ENCODE data around the gene ZNF665. TPM values are rescaled to one million over a fixed set of nuclear protein-coding genes. Genes with fewer than 3 reads are reported as not detected.
"Not testable (repeated sequence)": the region's sequence is repeated elsewhere in the genome, so short reads cannot be mapped to it uniquely, and the experiment has no call there.

Gene ZNF665
- total and polyA plus RNA-seq, 2 donors (not counting 1 experiment from before 2014, with no cell fraction given): 12.8 to 16.3 TPM

GRCh38 chr19:53130506-53130905 lies 62.7 kb downstream of the ZNF665 start:
- H3K27ac ChIP-seq (ENCODE audit: low read length in 2 of 2): no peak overlapping the region
- ATAC-seq (ENCODE audit: low read depth) (no peak), DNase-seq (no peak)
- Mint-ChIP-seq H3K9me3 (ENCODE audit: insufficient read depth) (peaks cover 15% of the 10 kb centered on the region), H3K4me1 (peaks cover 17% of the 10 kb centered on the region), H3K27ac (no peak overlapping the region), H3K4me3 (no peak overlapping the region), H3K27me3 (no peaks in the 10 kb centered on the region)
- TF ChIP-seq CTCF (IDR thresholded peaks at IDR 0.05) (no peak), EZH2 (IDR thresholded peaks at IDR 0.05; ENCODE audit: borderline replicate concordance, insufficient read depth, low read depth, low read length, poor library complexity, severe bottlenecking) (no peak)
- peaks cover 0 to 5% (median 0%) of the 10 kb centered on the region in 4 experiments for H3K27me3 ChIP-seq (replicated peaks in 1 of 4; ENCODE audit: control extremely low read depth in 1 of 4, control insufficient read depth in 3 of 4, insufficient read depth in 4 of 4, low read length in 3 of 4)
- H3K9ac ChIP-seq (ENCODE audit: low read length): no peak overlapping the region
- H4K20me1 ChIP-seq (ENCODE audit: control insufficient read depth, insufficient read depth, low read length, poor library complexity, severe bottlenecking): no peaks in the 10 kb centered on the region
- H3K4me2 ChIP-seq (replicated peaks; ENCODE audit: low read depth, low read length, poor library complexity, severe bottlenecking): no peak overlapping the region
- intact Hi-C loops (cut with micrococcal nuclease): no loop called here
- peaks cover 7 to 32% (median 7%) of the 10 kb centered on the region in 3 donors for H3K9me3 ChIP-seq (ENCODE audit: control extremely low read depth in 1 of 3, control insufficient read depth in 2 of 3, insufficient read depth in 1 of 3, low read length in 2 of 3)
- peaks cover 25% of the 10 kb centered on the region for H3K79me2 ChIP-seq (ENCODE audit: control insufficient read depth, insufficient read depth, low read length)
- ChIA-PET POLR2A (no interaction called here), CTCF (interaction anchor here (0.9 kb wide), 1 partner anchor 899 kb away, joined by 3 read pairs; no protein-coding TSS in a partner anchor)
- H2AFZ ChIP-seq (ENCODE audit: insufficient read depth, low read depth, low read length, poor library complexity, severe bottlenecking): no peak overlapping the region
- WGBS (ENCODE audit: insufficient coverage): 98% methylated on average over 6 of the region's 7 CpGs
- H3K4me1 ChIP-seq (ENCODE audit: control insufficient read depth in 2 of 2, insufficient read depth in 2 of 2, low read length in 2 of 2): peaks cover 10 to 11% of the 10 kb centered on the region in 2 donors
- H3K4me3 ChIP-seq (ENCODE audit: control extremely low read depth in 1 of 5, extremely low read depth in 1 of 5, insufficient read depth in 1 of 5, low read depth in 2 of 5, low read length in 4 of 5): no peak overlapping the region
- no peaks in the 10 kb centered on the region for H3K36me3 ChIP-seq (replicated peaks in 1 of 2; ENCODE audit: control extremely low read depth in 1 of 2, control insufficient read depth in 1 of 2, extremely low read depth in 1 of 2, insufficient read depth in 2 of 2, low read length in 1 of 2)

- H3K79me2 ChIP-seq (ENCODE audit: control insufficient read depth, insufficient read depth, low read length): peaks cover 22% of the 10 kb centered on the region
- H3K9me3 Mint-ChIP-seq (ENCODE audit: insufficient read depth); POLR2A ChIA-PET; H2AFZ ChIP-seq (ENCODE audit: insufficient read depth, low read depth, low read length, poor library complexity, severe bottlenecking); H3K4me3 ChIP-seq (ENCODE audit: control extremely low read depth in 1 of 5, extremely low read depth in 1 of 5, insufficient read depth in 1 of 5, low read depth in 2 of 5, low read length in 4 of 5); H3K4me1 ChIP-seq (ENCODE audit: control insufficient read depth in 2 of 2, insufficient read depth in 2 of 2, low read length in 2 of 2); DNase-seq; intact Hi-C loops (cut with micrococcal nuclease); H3K4me2 ChIP-seq (replicated peaks; ENCODE audit: low read depth, low read length, poor library complexity, severe bottlenecking); H3K36me3 ChIP-seq (replicated peaks in 1 of 2; ENCODE audit: control extremely low read depth in 1 of 2, control insufficient read depth in 1 of 2, extremely low read depth in 1 of 2, insufficient read depth in 2 of 2, low read length in 1 of 2); CTCF ChIA-PET; H3K27ac ChIP-seq (ENCODE audit: low read length in 2 of 2); H3K27me3 ChIP-seq (replicated peaks in 1 of 4; ENCODE audit: control extremely low read depth in 1 of 4, control insufficient read depth in 3 of 4, insufficient read depth in 4 of 4, low read length in 3 of 4); H3K9ac ChIP-seq (ENCODE audit: low read length); H3K27ac Mint-ChIP-seq; ATAC-seq (ENCODE audit: low read depth); H3K27me3 Mint-ChIP-seq; H4K20me1 ChIP-seq (ENCODE audit: control insufficient read depth, insufficient read depth, low read length, poor library complexity, severe bottlenecking); H3K4me3 Mint-ChIP-seq: not testable (repeated sequence)
- H3K9me3 ChIP-seq (ENCODE audit: control extremely low read depth in 1 of 3, control insufficient read depth in 2 of 3, insufficient read depth in 1 of 3, low read length in 2 of 3): peaks cover 0 to 25% (median 1%) of the 10 kb centered on the region in 3 donors
- 85% methylated on average over 7 of the region's 15 CpGs for WGBS (ENCODE audit: insufficient coverage)
- peaks cover 10% of the 10 kb centered on the region for H3K4me1 Mint-ChIP-seq
Observed at GRCh38 chr19:53126733-53127526, 66.2 kb downstream of the ZNF665 start.

All from B cell (primary cell).